ENCODE data around the gene PAFAH1B2.
A peak's percentile ranks its signal among the peaks of the same experiment; 100 is the strongest.

The PAFAH1B2 gene

GRCh38 chr11:117223741-117224689 is 79.9 kb downstream of the PAFAH1B2 start:
- H2AK5ac ChIP-seq (ENCODE audit: low read depth, low read length) = no peak overlapping the region
- no CpG with 5 or more reads among the region's 17 CpGs for WGBS, 2 donors (ENCODE audit: extremely low coverage in 2 of 2, insufficient read length in 2 of 2, insufficient replicate concordance in 1 of 2)
- H4K8ac ChIP-seq (ENCODE audit: low read depth, low read length) = no peak overlapping the region
- peak overlapping the region; percentile 60 for H3K9ac ChIP-seq (ENCODE audit: low read depth, low read length, poor library complexity)
- H3K4me1 ChIP-seq (ENCODE audit: control insufficient read depth in 2 of 2, insufficient read depth in 1 of 2, low read depth in 1 of 2, low read length in 2 of 2) = peaks cover 0 to 7% of the 10 kb centered on the region in 2 donors
- H3K36me3 ChIP-seq (replicated peaks in 1 of 2; ENCODE audit: control insufficient read depth in 2 of 2, insufficient read depth in 2 of 2, low read length in 2 of 2) = peaks cover 32 to 81% of the 10 kb centered on the region in 2 donors
- no peak for DNase-seq (ENCODE audit: low spot score)
- H4K91ac ChIP-seq (ENCODE audit: low read depth, low read length, poor library complexity) = no peak overlapping the region
- no peak overlapping the region for H3K4me2 ChIP-seq (ENCODE audit: insufficient read depth, low read length, poor library complexity, severe bottlenecking)
- no peak overlapping the region for H2BK15ac ChIP-seq (ENCODE audit: low read length)
- no peak overlapping the region for H2BK5ac ChIP-seq (ENCODE audit: low read length)
- no peak overlapping the region for H2AFZ ChIP-seq (ENCODE audit: low read length)
- H3K4me3 ChIP-seq (ENCODE audit: low read length in 2 of 2) = no peak overlapping the region
- no peak overlapping the region for H2BK12ac ChIP-seq (ENCODE audit: low read length)
- no peak overlapping the region for H3K4ac ChIP-seq (ENCODE audit: low read length)
- H3K27me3 ChIP-seq (ENCODE audit: control insufficient read depth in 3 of 3, insufficient read depth in 3 of 3, low read depth in 1 of 3, low read length in 3 of 3) = no peaks in the 10 kb centered on the region
- H3K23ac ChIP-seq (ENCODE audit: low read depth, low read length, poor library complexity) = no peak overlapping the region
- H3K14ac ChIP-seq (ENCODE audit: low read length) = no peak overlapping the region
- H3K9me3 ChIP-seq (replicated peaks in 1 of 2; ENCODE audit: control insufficient read depth in 2 of 2, insufficient read depth in 1 of 2, low read depth in 1 of 2, low read length in 2 of 2) = no peaks in the 10 kb centered on the region
- H2BK120ac ChIP-seq (ENCODE audit: low read depth, low read length) = no peak overlapping the region
- H3K79me1 ChIP-seq (ENCODE audit: low read depth, low read length) = peaks cover 2% of the 10 kb centered on the region
- H3K18ac ChIP-seq (ENCODE audit: low read length) = no peak overlapping the region
- H3K27ac ChIP-seq (replicated peaks; ENCODE audit: low read length) = no peak overlapping the region

- Histone ChIP-seq H2BK5ac (ENCODE audit: low read length) (no peak overlapping the region), H4K8ac (ENCODE audit: low read depth, low read length) (no peak overlapping the region), H3K18ac (ENCODE audit: low read length) (no peak overlapping the region), H3K23ac (ENCODE audit: low read depth, low read length, poor library complexity) (no peak overlapping the region), H2AFZ (ENCODE audit: low read length) (no peak overlapping the region), H2BK15ac (ENCODE audit: low read length) (no peak overlapping the region), H3K4ac (ENCODE audit: low read length) (no peak overlapping the region), H3K4me1 (ENCODE audit: control insufficient read depth in 2 of 2, insufficient read depth in 1 of 2, low read depth in 1 of 2, low read length in 2 of 2) (peaks cover 0 to 7% of the 10 kb centered on the region in 2 donors), H3K36me3 (replicated peaks in 1 of 2; ENCODE audit: control insufficient read depth in 2 of 2, insufficient read depth in 2 of 2, low read length in 2 of 2) (peaks cover 29 to 72% of the 10 kb centered on the region in 2 donors), H2BK12ac (ENCODE audit: low read length) (no peak overlapping the region), H3K9ac (ENCODE audit: low read depth, low read length, poor library complexity) (no peak overlapping the region), H3K27ac (replicated peaks; ENCODE audit: low read length) (no peak overlapping the region), H2AK5ac (ENCODE audit: low read depth, low read length) (no peak overlapping the region), H3K4me2 (ENCODE audit: insufficient read depth, low read length, poor library complexity, severe bottlenecking) (no peak overlapping the region), H4K91ac (ENCODE audit: low read depth, low read length, poor library complexity) (no peak overlapping the region), H3K14ac (ENCODE audit: low read length) (no peak overlapping the region), H3K79me1 (ENCODE audit: low read depth, low read length) (peaks cover 2% of the 10 kb centered on the region), H3K9me3 (replicated peaks in 1 of 2; ENCODE audit: control insufficient read depth in 2 of 2, insufficient read depth in 1 of 2, low read depth in 1 of 2, low read length in 2 of 2) (no peaks in the 10 kb centered on the region), H3K27me3 (ENCODE audit: control insufficient read depth in 3 of 3, insufficient read depth in 3 of 3, low read depth in 1 of 3, low read length in 3 of 3) (no peaks in the 10 kb centered on the region), H2BK120ac (ENCODE audit: low read depth, low read length) (no peak overlapping the region), H3K4me3 (ENCODE audit: low read length in 2 of 2) (no peak overlapping the region)
- DNase-seq (ENCODE audit: low spot score) = no peak
- WGBS, 2 donors (ENCODE audit: extremely low coverage in 2 of 2, insufficient read length in 2 of 2, insufficient replicate concordance in 1 of 2) = no CpG with 5 or more reads among the region's 9 CpGs
Measured at GRCh38 chr11:117225553-117226170, 81.6 kb downstream of the PAFAH1B2 start.

All from neuronal stem cell (in vitro differentiated cells).